ENCODE measurements around the gene USF2.

USF2 gene

GRCh38 chr19:35223862-35224505 lies 44.8 kb upstream of the USF2 start:
- no peak overlapping the region for H3K4me3 ChIP-seq (ENCODE audit: insufficient read length, low read depth)
- no peaks in the 10 kb centered on the region for H3K36me3 ChIP-seq (ENCODE audit: insufficient read depth, insufficient read length, low read length)
- H3K27me3 ChIP-seq (ENCODE audit: insufficient read depth, insufficient read length): no peaks in the 10 kb centered on the region
- H3K9ac ChIP-seq (ENCODE audit: insufficient read length, low read depth): no peak overlapping the region
- peaks cover 28% of the 10 kb centered on the region; the same call in 1 of the 2 replicates for H3K9me3 ChIP-seq (ENCODE audit: insufficient read depth, low read length)
- no peaks in the 10 kb centered on the region for H3K4me1 ChIP-seq (ENCODE audit: insufficient read depth, insufficient read length)
- no peak for DNase-seq (ENCODE audit: low read depth, low spot score)
- TF ChIP-seq SUZ12 (IDR thresholded peaks at IDR 0.05; ENCODE audit: extremely low read depth, insufficient read depth, insufficient read length) (no peak), YY1 (IDR thresholded peaks at IDR 0.05; ENCODE audit: insufficient read depth, insufficient read length) (no peak), ZNF274 (IDR thresholded peaks at IDR 0.05; ENCODE audit: low read depth, low read length) (no peak)

- Histone ChIP-seq H3K4me1 (ENCODE audit: insufficient read depth, insufficient read length) (no peaks in the 10 kb centered on the region), H3K9me3 (ENCODE audit: insufficient read depth, low read length) (peaks cover 20% of the 10 kb centered on the region; the same call in 1 of the 2 replicates), H3K4me3 (ENCODE audit: insufficient read length, low read depth) (no peak overlapping the region), H3K36me3 (ENCODE audit: insufficient read depth, insufficient read length, low read length) (no peaks in the 10 kb centered on the region), H3K9ac (ENCODE audit: insufficient read length, low read depth) (no peak overlapping the region), H3K27me3 (ENCODE audit: insufficient read depth, insufficient read length) (no peaks in the 10 kb centered on the region)
- DNase-seq (ENCODE audit: low read depth, low spot score): no peak
- TF ChIP-seq SUZ12 (IDR thresholded peaks at IDR 0.05; ENCODE audit: extremely low read depth, insufficient read depth, insufficient read length): no peak
These were observed 43.8 kb upstream of the USF2 start for GRCh38 chr19:35224681-35225571.

- H3K4me1 ChIP-seq (ENCODE audit: insufficient read depth, insufficient read length): no peaks in the 10 kb centered on the region
- no peak overlapping the region for H3K4me3 ChIP-seq (ENCODE audit: insufficient read length, low read depth)
- H3K27me3 ChIP-seq (ENCODE audit: insufficient read depth, insufficient read length): no peaks in the 10 kb centered on the region
- no peaks in the 10 kb centered on the region for H3K36me3 ChIP-seq (ENCODE audit: insufficient read depth, insufficient read length, low read length)
- TF ChIP-seq SUZ12 (IDR thresholded peaks at IDR 0.05; ENCODE audit: extremely low read depth, insufficient read depth, insufficient read length) (no peak), ZNF274 (IDR thresholded peaks at IDR 0.05; ENCODE audit: low read depth, low read length) (no peak), YY1 (IDR thresholded peaks at IDR 0.05; ENCODE audit: insufficient read depth, insufficient read length) (no peak)
- no peak for DNase-seq (ENCODE audit: low read depth, low spot score)
- peaks cover 13% of the 10 kb centered on the region; the same call in 1 of the 2 replicates for H3K9me3 ChIP-seq (ENCODE audit: insufficient read depth, low read length)
- no peak overlapping the region for H3K9ac ChIP-seq (ENCODE audit: insufficient read length, low read depth)
These were observed 42.8 kb upstream of the USF2 start for GRCh38 chr19:35225951-35226350.

GRCh38 chr19:35226748-35227147 lies 42.0 kb upstream of the USF2 start:
- H3K36me3 ChIP-seq (ENCODE audit: insufficient read depth, insufficient read length, low read length): no peaks in the 10 kb centered on the region
- no peaks in the 10 kb centered on the region for H3K4me1 ChIP-seq (ENCODE audit: insufficient read depth, insufficient read length)
- H3K9me3 ChIP-seq (ENCODE audit: insufficient read depth, low read length): peaks cover 13% of the 10 kb centered on the region; the same call in 1 of the 2 replicates
- H3K9ac ChIP-seq (ENCODE audit: insufficient read length, low read depth): no peak overlapping the region
- H3K4me3 ChIP-seq (ENCODE audit: insufficient read length, low read depth): no peak overlapping the region
- no peak for DNase-seq (ENCODE audit: low read depth, low spot score)
- no peak for TF ChIP-seq ZNF274 (IDR thresholded peaks at IDR 0.05; ENCODE audit: low read depth, low read length)
- TF ChIP-seq YY1 (IDR thresholded peaks at IDR 0.05; ENCODE audit: insufficient read depth, insufficient read length): no peak
- no peak for TF ChIP-seq SUZ12 (IDR thresholded peaks at IDR 0.05; ENCODE audit: extremely low read depth, insufficient read depth, insufficient read length)
- no peaks in the 10 kb centered on the region for H3K27me3 ChIP-seq (ENCODE audit: insufficient read depth, insufficient read length)

GRCh38 chr19:35228177-35228930 lies 40.4 kb upstream of the USF2 start, which contains the start of gene FAM187B:
Gene FAM187B, minus strand, starts transcription at chr19:35228739. Its CDS starts 59 bp downstream, at chr19:35228680.
- H3K9me3 ChIP-seq (ENCODE audit: insufficient read depth, low read length): peaks cover 1% of the 10 kb centered on the region; the same call in 1 of the 2 replicates
- H3K9ac ChIP-seq (ENCODE audit: insufficient read length, low read depth): no peak within 1 kb of the TSS
- TF ChIP-seq YY1 (IDR thresholded peaks at IDR 0.05; ENCODE audit: insufficient read depth, insufficient read length): no peak
- TF ChIP-seq SUZ12 (IDR thresholded peaks at IDR 0.05; ENCODE audit: extremely low read depth, insufficient read depth, insufficient read length): no peak
- TF ChIP-seq ZNF274 (IDR thresholded peaks at IDR 0.05; ENCODE audit: low read depth, low read length): no peak
- H3K36me3 ChIP-seq (ENCODE audit: insufficient read depth, insufficient read length, low read length): no peaks in the 10 kb centered on the region
- H3K27me3 ChIP-seq (ENCODE audit: insufficient read depth, insufficient read length): no peaks in the 10 kb centered on the region
- DNase-seq (ENCODE audit: low read depth, low spot score): no peak
- no peak within 1 kb of the TSS for H3K4me3 ChIP-seq (ENCODE audit: insufficient read length, low read depth)
- no peaks in the 10 kb centered on the region for H3K4me1 ChIP-seq (ENCODE audit: insufficient read depth, insufficient read length)

GRCh38 chr19:35229601-35230000 lies 39.2 kb upstream of the USF2 start:
- TF ChIP-seq YY1 (IDR thresholded peaks at IDR 0.05; ENCODE audit: insufficient read depth, insufficient read length) (no peak), SUZ12 (IDR thresholded peaks at IDR 0.05; ENCODE audit: extremely low read depth, insufficient read depth, insufficient read length) (no peak), ZNF274 (IDR thresholded peaks at IDR 0.05; ENCODE audit: low read depth, low read length) (no peak)
- Histone ChIP-seq H3K4me3 (ENCODE audit: insufficient read length, low read depth) (no peak overlapping the region), H3K27me3 (ENCODE audit: insufficient read depth, insufficient read length) (no peaks in the 10 kb centered on the region), H3K9me3 (ENCODE audit: insufficient read depth, low read length) (no peaks in the 10 kb centered on the region), H3K9ac (ENCODE audit: insufficient read length, low read depth) (no peak overlapping the region), H3K36me3 (ENCODE audit: insufficient read depth, insufficient read length, low read length) (no peaks in the 10 kb centered on the region), H3K4me1 (ENCODE audit: insufficient read depth, insufficient read length) (no peaks in the 10 kb centered on the region)
- DNase-seq (ENCODE audit: low read depth, low spot score): no peak

Measured in NT2/D1 (cell line).